Heart left ventricle (tissue), 16 donors: ENCODE data around the gene ADGRG7. TPM values are rescaled to one million over a fixed set of nuclear protein-coding genes. Genes with fewer than 3 reads are reported as not detected.

Experiments
- ATAC-seq, 4 donors: fragments of 200-7000 bp; cut with Tn5 transposase; one replicate each; pipeline ENCODE4 v1.9.1; 2020 to 2022; ENCODE audit warnings: moderate library complexity in 4 of 4, mild to moderate bottlenecking in 3 of 4, moderate number of reproducible peaks in 1 of 4
- DNase-seq, 5 donors: peaks; one replicate each; pipeline ENCODE4 v3.0.0-alpha.2; 2020
- H3K27ac ChIP-seq, 12 donors: fragments of 200-600 bp; sonication (generic) in 4 of 12; one replicate each; pipeline versions ENCODE4 v1.5.0 to v1.8.0; 2016 to 2022; ENCODE audit warnings: mild to moderate bottlenecking in 2 of 12
- H3K27me3 ChIP-seq, 9 donors: fragments of 200-600 bp; sonication (generic) in 2 of 9; one replicate each; pipeline versions ENCODE4 v1.5.1 to v1.8.0; 2016 to 2022; ENCODE audit warnings: mild to moderate bottlenecking in 3 of 9
- H3K36me3 ChIP-seq, 9 donors: fragments of 200-600 bp; sonication (generic) in 2 of 9; one replicate each; pipeline versions ENCODE4 v1.5.0 to v1.8.0; 2018 to 2022; ENCODE audit warnings: mild to moderate bottlenecking in 2 of 9
- H3K4me1 ChIP-seq, 12 donors: fragments of 200-600 bp; sonication (generic) in 4 of 12; one replicate each; pipeline versions ENCODE4 v1.5.0 to v1.8.0; 2016 to 2022; ENCODE audit warnings: mild to moderate bottlenecking in 3 of 12
- H3K4me3 ChIP-seq, 12 donors: fragments of 200-600 bp; sonication (generic) in 4 of 12; one replicate each; pipeline versions ENCODE4 v1.5.0 to v1.8.0; 2017 to 2022; ENCODE audit warnings: mild to moderate bottlenecking in 9 of 12, moderate library complexity in 4 of 12
- H3K9me3 ChIP-seq, 12 donors: fragments of 200-600 bp; sonication (generic) in 4 of 12; one replicate each; pipeline versions ENCODE4 v1.5.0 to v1.8.0; 2016 to 2022; ENCODE audit warnings: mild to moderate bottlenecking in 1 of 12
- CTCF ChIP-seq, 12 donors: fragments of 200-600 bp; sonication (generic) in 4 of 12; IDR thresholded peaks; one replicate each; pipeline versions ENCODE4 v1.5.0 to v1.8.0; 2018 to 2022; ENCODE audit warnings: antibody characterized with exemption in 12 of 12, mild to moderate bottlenecking in 5 of 12
- POLR2A ChIP-seq, 2 donors: fragments of 450-650 bp; IDR thresholded peaks; one replicate each; pipeline ENCODE4 v1.6.1; 2017; ENCODE audit warnings: antibody characterized with exemption in 2 of 2, mild to moderate bottlenecking in 2 of 2, moderate library complexity in 2 of 2
- WGBS, 4 donors: extraction: QIAGEN DNeasy Blood & Tissue Kit in 2 of 4; methylation state at CpG; one replicate each; pipeline versions ENCODE4 v1.1.5 to v1.1.7; 2013 to 2018; 5-methylcytosine and 5-hydroxymethylcytosine counted together
- intact Hi-C, 10 donors: fragments of 100-400 bp; cut with DNase I; formaldehyde crosslinking; loops; one replicate each; pipeline versions ENCODE4 v1.11.1 to v1.14.2; 2022
- polyA plus RNA-seq, 2 donors: library from polyadenylated mRNA; stranded (reverse); fragments of 200-250 nt; gene quantifications; one replicate each; pipeline ENCODE4 v1.2.3, GENCODE V29; 2013
- total RNA-seq, 9 donors: library from RNA; depleted of rRNA in 2 of 9; stranded (reverse); fragments of >200 nt in 2 of 9; fragmentation: NEBNext Ultra II Directional in 3 of 9; extraction: Animal tissue kit (Norgen Biotek cat#: 25700) in 3 of 9; gene quantifications; one replicate each; pipeline versions ENCODE4 v1.1.0 to v1.2.4, GENCODE V29; 2016 to 2023
- donor health status: ischemic (EF 13 %, LVEDD 7.1; RV severe dilation, severe dysfunction).
- donor health status: healthy with polysubstance abuse.
- donor health status: DM: no; HTN: yes; CAD: no.
- donor health status: DM: no; HTN: no; CAD: no.
- donor health status: ischemic (EF 25% LVEDD 6.9; RV normal size, moderate dysfunction).
- donor health status: ischemic (EF 25% LVEDD 5.7; RV mildly dilated, moderate dysfunction).
- donor health status: healthy.
- donor health status: DM: yes; HTN: yes; CAD: no.
- donor health status: ischemic (EF 35%, LVEDD 5.7; RV mildly dilated, moderate dysfunction).
- donor health status: nonischemic (EF 11% LVEDD 7.7; RV severe dilation, severe dysfunction).
- donor health status: DM: yes; HTN: yes; CAD: no.
- donor health status: PGD.
- donor health status: ischemic (EF 29% LVEDD 5.4; RV normal size, mild dysfunction).
- donor health status: nonischemic (EF 23%, LVEDD 6.1; RV moderate dilation, normal function).

The ADGRG7 gene
- total and polyA plus RNA-seq, 11 donors = 0.23 TPM; not detected in 10

DNA sequence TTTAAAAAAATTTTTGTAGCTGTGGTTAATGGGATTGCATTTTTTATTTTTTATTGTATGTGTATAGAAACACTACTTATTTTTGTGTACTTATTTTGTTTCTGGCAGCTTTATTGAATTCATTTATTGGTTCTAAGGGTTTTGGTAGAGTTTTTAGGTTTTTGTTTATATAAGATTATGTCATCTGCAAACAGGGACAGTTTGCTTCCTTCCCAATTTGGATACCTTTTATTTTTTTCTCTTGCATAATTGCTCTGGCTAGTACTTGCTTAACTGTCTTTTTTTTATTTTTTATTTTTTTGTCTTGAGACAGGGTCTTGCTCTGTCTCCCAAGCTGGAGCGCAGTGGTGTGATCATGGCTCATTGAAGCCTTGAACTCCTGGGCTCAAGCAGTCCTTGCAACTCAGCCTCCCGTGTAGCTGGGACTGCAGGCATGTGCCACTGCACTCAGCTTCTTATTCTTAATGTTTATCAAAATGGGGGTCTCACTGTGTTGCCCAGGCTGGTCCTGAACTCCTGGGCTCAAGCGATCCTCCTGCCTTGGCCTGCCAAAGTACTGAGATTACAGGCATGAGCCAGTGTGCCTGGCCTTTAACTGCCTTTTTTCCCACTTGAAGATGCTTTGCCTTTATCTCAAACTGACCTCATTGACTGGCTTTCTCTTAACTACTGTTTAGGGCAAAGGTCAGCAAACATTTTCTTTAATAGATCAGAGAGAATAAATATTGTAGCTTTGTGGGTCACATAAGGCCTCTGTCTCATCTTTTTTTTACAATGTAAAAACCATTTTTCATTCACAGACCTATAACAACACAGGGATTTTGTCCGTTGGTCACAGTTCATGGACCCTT is 108.5 kb downstream of the ADGRG7 start:
- no peaks in the 10 kb centered on the region for H3K9me3 ChIP-seq
- DNase-seq (no peak), ATAC-seq (peak in 1 of 4 donors; percentile 33)
- no peaks in the 10 kb centered on the region for H3K27me3 ChIP-seq
- H3K4me1 ChIP-seq = peaks cover 3 to 50% (median 29%) of the 10 kb centered on the region in 12 donors
- TF ChIP-seq CTCF (IDR thresholded peaks at IDR 0.05) (no peak), POLR2A (IDR thresholded peaks at IDR 0.05) (no peak)
- WGBS, 4 donors = 86 to 94% (median 92%) methylated on average over 4 of the region's 4 CpGs
- intact Hi-C loops = no loop called here
- no peak overlapping the region for H3K4me3 ChIP-seq
- no peak overlapping the region for H3K27ac ChIP-seq
- peaks cover 0 to 85% (median 67%) of the 10 kb centered on the region in 9 donors for H3K36me3 ChIP-seq

DNA sequence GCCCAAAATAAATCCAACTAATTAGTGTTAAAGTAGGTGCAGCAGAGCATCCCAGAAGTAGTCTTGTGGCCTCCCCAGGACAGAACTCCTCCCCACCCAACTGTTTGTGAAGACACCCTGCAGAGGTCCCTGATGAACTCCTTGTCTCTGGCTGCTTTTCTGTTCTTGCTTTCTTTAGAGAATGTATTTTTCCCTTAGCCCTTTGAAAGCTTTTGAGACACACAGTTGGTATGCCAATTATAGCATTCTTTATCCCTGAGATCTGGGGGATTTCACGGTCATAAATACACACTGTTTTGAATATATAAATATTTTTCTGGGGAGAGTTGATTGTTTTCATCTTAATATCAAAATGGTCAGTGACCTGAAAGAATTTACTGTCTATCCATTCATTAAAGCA is 109.7 kb downstream of the ADGRG7 start:
- H3K27ac ChIP-seq = no peak overlapping the region
- no peaks in the 10 kb centered on the region for H3K27me3 ChIP-seq
- DNase-seq = no peak
- no peaks in the 10 kb centered on the region for H3K9me3 ChIP-seq
- H3K4me3 ChIP-seq = no peak overlapping the region
- H3K4me1 ChIP-seq = peaks cover 2 to 42% (median 22%) of the 10 kb centered on the region in 12 donors
- H3K36me3 ChIP-seq = peaks cover 0 to 91% (median 69%) of the 10 kb centered on the region in 9 donors
- 31 to 48% (median 46%) methylated on average over 1 of the region's 1 CpG for WGBS, 4 donors
- no peak for ATAC-seq
- intact Hi-C loops = no loop called here
- no peak for TF ChIP-seq POLR2A (IDR thresholded peaks at IDR 0.05)
- no peak for TF ChIP-seq CTCF (IDR thresholded peaks at IDR 0.05)

DNA sequence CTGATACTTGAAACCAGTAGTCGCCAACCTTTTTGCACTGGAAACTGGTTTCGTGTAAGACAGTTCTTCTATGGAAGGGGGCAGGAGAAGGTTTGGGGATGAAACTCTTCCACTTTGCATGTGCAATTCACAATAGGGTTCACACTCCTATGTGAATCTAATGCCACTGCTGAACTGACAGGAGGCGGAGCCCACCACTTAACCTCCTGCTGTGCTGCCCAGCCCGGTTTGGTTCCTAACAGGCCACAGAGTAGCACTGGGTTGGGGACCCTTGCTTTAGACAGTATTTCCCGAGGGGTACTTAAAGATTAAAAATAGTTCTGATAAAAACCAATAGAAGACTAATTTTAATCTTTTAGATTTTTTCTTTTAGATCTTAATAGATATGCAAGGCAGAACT is 111.0 kb downstream of the ADGRG7 start:
- intact Hi-C loops = no loop called here
- Histone ChIP-seq H3K27me3 (no peaks in the 10 kb centered on the region), H3K36me3 (peaks cover 0 to 91% (median 63%) of the 10 kb centered on the region in 9 donors), H3K9me3 (no peaks in the 10 kb centered on the region), H3K4me3 (no peak overlapping the region), H3K4me1 (peaks cover 0 to 29% (median 15%) of the 10 kb centered on the region in 12 donors), H3K27ac (no peak overlapping the region)
- WGBS, 4 donors = 69 to 73% (median 71%) methylated on average over 5 of the region's 5 CpGs
- DNase-seq = no peak
- peak in 1 of 4 donors; percentile 26 for ATAC-seq
- TF ChIP-seq POLR2A (IDR thresholded peaks at IDR 0.05) (no peak), CTCF (IDR thresholded peaks at IDR 0.05) (no peak)

GRCh38 chr3:100725935-100726513 is 116.6 kb downstream of the ADGRG7 start:
- Histone ChIP-seq H3K36me3 (peaks cover 0 to 98% (median 80%) of the 10 kb centered on the region in 9 donors), H3K9me3 (no peaks in the 10 kb centered on the region), H3K4me3 (no peak overlapping the region), H3K27ac (no peak overlapping the region), H3K4me1 (peaks cover 0 to 26% (median 2%) of the 10 kb centered on the region in 12 donors), H3K27me3 (no peaks in the 10 kb centered on the region)
- no peak for DNase-seq
- 71 to 93% (median 83%) methylated on average over 3 of the region's 3 CpGs for WGBS, 4 donors
- no peak for TF ChIP-seq POLR2A (IDR thresholded peaks at IDR 0.05)
- TF ChIP-seq CTCF (IDR thresholded peaks at IDR 0.05) = no peak
- intact Hi-C loops = no loop called here
- peak in 2 of 4 donors; percentile 22 to 46 for ATAC-seq
